Activated gamma-delta T cell treated with Interleukin-2 at 50 U/mL for 16 hours (primary cell): ENCODE results near the gene CCNE1.

ENCODE experiments used
- DNase-seq: peaks from one replicate; pipeline ENCODE4 v3.0.0-alpha.2; 2020

The CCNE1 gene

GRCh38 chr19:29849208-29849607, 37.4 kb downstream of the CCNE1 start:
- DNase-seq, result no peak

GRCh38 chr19:29850482-29850881, 38.7 kb downstream of the CCNE1 start:
- no peak for DNase-seq

- DNase-seq, result no peak
Measured at GRCh38 chr19:29851769-29852521, 40.2 kb downstream of the CCNE1 start.

GRCh38 chr19:29854033-29854432, 42.2 kb downstream of the CCNE1 start:
- DNase-seq, result no peak

- no peak for DNase-seq
Measured at GRCh38 chr19:29855087-29855486, 43.3 kb downstream of the CCNE1 start.

GRCh38 chr19:29855741-29856500, 44.1 kb downstream of the CCNE1 start:
- no peak for DNase-seq

GRCh38 chr19:29858000-29858596, 46.3 kb downstream of the CCNE1 start:
- DNase-seq, result peak; percentile 28

- no peak for DNase-seq
Measured at GRCh38 chr19:29858621-29859020, 46.8 kb downstream of the CCNE1 start.

- DNase-seq, result no peak
Measured at GRCh38 chr19:29860492-29860891, 48.7 kb downstream of the CCNE1 start.

GRCh38 chr19:29861574-29861973, 49.8 kb downstream of the CCNE1 start:
- DNase-seq, result no peak

- no peak for DNase-seq
Measured at GRCh38 chr19:29866011-29866410, 54.2 kb downstream of the CCNE1 start.

- DNase-seq, result no peak
Measured at GRCh38 chr19:29867984-29868383, 56.2 kb downstream of the CCNE1 start.

- DNase-seq, result no peak
Measured at GRCh38 chr19:29871143-29871542, 59.4 kb downstream of the CCNE1 start.

GRCh38 chr19:29872224-29872731, 60.5 kb downstream of the CCNE1 start:
- no peak for DNase-seq

- DNase-seq, result peak; percentile 61
Measured at GRCh38 chr19:29873024-29873800, 61.4 kb downstream of the CCNE1 start.
